Measurements from ENCODE around the gene CD99. TPM values are rescaled to one million over a fixed set of nuclear protein-coding genes. Genes with fewer than 3 reads are reported as not detected.

The CD99 gene
- total RNA-seq, 1 donor from 2014 or later, result 268 TPM

DNA sequence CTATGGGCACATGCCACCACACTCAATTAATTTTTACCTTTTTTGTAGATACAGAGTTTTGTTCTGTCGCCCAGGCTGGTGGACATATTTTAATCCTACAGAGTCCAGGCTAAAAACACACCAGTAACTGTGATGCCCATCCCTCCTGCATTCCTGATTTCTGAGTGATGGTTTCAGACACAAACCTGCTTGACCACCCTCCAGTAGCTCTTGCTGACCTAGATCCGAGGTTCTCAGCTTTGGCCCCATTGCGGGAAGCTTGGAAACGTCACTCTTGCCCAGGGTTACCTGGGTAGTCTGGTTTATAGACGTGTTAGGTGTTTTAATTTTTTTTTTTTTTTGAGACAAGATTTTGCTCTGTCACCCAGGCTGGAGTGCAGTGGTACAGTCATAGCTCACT lies 7.5 kb downstream of the CD99 start:
- DNase-seq (ENCODE audit: low spot score), result no peak

DNA sequence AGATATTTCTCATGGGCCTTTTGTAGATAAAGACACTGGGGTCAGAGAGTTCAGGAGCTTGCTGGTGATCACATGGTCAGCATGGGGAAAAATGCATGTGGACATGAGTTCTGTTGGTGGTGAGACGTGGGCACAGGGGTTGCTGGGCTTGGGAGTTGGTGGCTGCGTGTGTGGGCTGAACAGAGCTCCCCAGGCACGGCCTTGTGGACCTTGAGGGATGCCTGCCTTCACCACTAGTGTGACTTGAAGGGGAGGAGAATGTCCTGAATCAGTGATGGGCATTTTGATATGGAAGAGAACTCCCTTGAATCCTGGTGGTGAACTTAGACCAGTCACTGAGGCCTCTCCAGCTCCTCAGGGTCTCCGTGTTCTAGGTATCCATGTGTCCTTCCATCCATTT lies 8.9 kb downstream of the CD99 start:
- DNase-seq (ENCODE audit: low spot score), result no peak

- DNase-seq (ENCODE audit: low spot score), result no peak
Observed at GRCh38 chrX:2700405-2701320, 9.6 kb downstream of the CD99 start.

DNA sequence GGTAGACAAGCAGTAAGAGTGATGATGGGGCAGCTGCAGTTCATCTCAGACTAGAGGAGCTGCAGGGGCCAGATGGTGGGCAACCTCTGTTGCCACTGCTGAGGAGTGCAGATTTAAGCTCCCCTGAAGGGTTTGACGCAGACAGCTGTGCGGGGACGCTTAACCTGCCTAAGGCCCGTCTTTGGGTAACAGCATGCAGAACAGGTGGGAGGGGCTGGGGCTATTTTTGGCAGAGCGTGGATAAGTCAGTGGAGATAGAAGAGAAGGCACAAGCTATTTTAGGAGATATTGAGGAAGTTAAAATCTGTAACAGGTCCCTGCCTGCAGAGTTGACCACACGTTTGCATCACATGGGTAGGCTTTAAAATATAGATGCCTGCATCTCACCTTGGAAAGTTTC lies 10.5 kb downstream of the CD99 start:
- DNase-seq (ENCODE audit: low spot score), result no peak

DNA sequence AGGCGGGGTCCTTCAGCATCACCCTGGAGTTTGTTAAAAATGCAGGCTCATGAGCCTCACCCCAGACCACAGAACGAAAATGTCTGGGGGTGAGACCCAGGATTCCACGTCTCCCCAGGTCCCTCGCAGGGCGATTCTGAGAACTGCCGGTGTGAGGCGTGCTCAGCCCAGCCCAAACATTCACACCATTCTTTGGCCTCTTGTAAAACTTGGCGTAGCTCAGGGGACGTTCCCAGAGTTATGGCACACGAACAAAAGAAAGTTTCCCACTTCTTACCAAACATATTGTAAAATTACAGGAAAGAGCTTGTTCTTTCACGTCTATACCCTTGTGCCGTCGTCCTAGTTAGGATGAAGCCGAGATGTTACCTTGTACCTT lies 12.9 kb downstream of the CD99 start:
- no peak for DNase-seq (ENCODE audit: low spot score)

GRCh38 chrX:2705046-2705832 lies 14.1 kb downstream of the CD99 start:
- DNase-seq (ENCODE audit: low spot score), result no peak

GRCh38 chrX:2707334-2707760 lies 16.3 kb downstream of the CD99 start:
- peak; percentile 57 for DNase-seq (ENCODE audit: low spot score)

GRCh38 chrX:2708021-2708420 lies 16.9 kb downstream of the CD99 start:
- no peak for DNase-seq (ENCODE audit: low spot score)

DNA sequence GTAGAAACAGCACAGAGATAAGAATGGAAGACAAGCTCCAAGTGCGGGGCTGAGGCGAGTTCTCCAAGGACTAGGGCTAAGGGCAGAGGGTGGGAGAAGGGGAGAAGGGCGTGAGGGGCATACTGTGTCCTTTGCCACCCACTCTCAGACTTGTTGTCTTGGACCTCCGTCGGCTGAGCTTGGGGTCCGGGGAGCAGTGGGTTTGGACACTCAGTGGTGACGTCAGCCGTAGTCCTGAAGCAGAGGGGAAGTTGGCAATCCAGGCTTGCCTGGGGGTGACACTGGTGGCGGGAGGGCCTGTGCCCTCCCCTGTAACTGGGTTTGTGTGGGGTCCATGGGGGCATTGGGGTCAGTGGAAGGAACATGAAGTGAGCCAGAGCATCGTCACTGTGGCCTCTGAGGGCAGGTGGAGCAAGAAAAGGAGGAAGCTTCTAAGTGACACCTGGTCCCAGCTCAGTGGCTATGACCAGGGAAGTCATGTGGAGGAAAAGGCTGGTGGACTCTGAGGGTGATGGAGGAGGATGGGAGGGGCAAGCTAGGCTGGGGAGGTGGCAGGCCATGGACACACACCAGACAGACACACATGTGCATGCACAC lies 17.6 kb downstream of the CD99 start:
- no peak for DNase-seq (ENCODE audit: low spot score)

GRCh38 chrX:2709556-2709955 lies 18.5 kb downstream of the CD99 start:
- DNase-seq (ENCODE audit: low spot score), result no peak

DNA sequence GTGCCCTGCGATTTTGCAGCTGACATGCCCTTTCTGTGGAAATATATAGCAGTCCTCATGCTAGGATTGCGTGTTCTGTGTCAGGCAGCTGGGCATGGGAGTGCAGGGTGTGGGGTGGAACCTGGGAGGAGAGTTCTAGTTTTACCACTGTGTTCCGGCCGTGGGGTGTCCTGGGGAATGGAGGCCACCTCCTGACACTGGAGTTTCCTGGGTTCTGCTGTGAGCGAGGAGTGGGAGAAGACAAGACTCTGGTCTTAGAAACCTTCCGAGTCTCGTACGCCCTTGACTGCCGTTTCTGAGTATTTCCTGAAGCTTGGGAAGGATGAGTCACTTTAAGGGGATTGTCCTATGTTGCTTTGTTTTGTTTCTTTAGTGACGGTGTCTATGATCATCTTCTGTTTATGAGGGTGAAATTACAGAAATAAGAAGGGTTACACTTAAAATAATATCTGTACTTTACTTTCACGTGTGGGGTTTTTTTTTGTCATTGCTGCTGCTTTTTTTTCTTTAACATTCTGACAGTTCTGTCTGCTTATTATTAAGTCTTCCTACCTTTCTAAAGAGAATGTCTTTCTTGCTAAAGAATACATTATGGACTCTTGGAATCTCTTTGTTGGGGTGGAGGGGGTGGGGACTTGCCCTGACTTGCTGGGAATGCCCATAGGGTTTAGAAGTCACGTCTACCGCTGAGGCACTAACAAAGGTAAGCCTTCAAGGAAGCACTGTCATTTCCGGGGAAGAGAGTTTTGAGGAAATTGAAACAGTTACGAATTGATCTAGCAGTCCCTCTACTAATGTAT lies 19.1 kb downstream of the CD99 start:
- no peak for DNase-seq (ENCODE audit: low spot score)

GRCh38 chrX:2711441-2711840 lies 20.3 kb downstream of the CD99 start:
- no peak for DNase-seq (ENCODE audit: low spot score)

- no peak for DNase-seq (ENCODE audit: low spot score)
Observed at GRCh38 chrX:2712428-2712827, 21.3 kb downstream of the CD99 start.

- DNase-seq (ENCODE audit: low spot score), result no peak
Observed at GRCh38 chrX:2712890-2713840, 22.1 kb downstream of the CD99 start.

- no peak for DNase-seq (ENCODE audit: low spot score)
Observed at GRCh38 chrX:2714551-2714950, 23.5 kb downstream of the CD99 start.

- DNase-seq (ENCODE audit: low spot score), result no peak
Observed at GRCh38 chrX:2715066-2715600, 24.0 kb downstream of the CD99 start.

GRCh38 chrX:2717312-2717711 lies 26.2 kb downstream of the CD99 start:
- DNase-seq (ENCODE audit: low spot score), result no peak

- no peak for DNase-seq (ENCODE audit: low spot score)
Observed at GRCh38 chrX:2718821-2719220, 27.7 kb downstream of the CD99 start.

DNA sequence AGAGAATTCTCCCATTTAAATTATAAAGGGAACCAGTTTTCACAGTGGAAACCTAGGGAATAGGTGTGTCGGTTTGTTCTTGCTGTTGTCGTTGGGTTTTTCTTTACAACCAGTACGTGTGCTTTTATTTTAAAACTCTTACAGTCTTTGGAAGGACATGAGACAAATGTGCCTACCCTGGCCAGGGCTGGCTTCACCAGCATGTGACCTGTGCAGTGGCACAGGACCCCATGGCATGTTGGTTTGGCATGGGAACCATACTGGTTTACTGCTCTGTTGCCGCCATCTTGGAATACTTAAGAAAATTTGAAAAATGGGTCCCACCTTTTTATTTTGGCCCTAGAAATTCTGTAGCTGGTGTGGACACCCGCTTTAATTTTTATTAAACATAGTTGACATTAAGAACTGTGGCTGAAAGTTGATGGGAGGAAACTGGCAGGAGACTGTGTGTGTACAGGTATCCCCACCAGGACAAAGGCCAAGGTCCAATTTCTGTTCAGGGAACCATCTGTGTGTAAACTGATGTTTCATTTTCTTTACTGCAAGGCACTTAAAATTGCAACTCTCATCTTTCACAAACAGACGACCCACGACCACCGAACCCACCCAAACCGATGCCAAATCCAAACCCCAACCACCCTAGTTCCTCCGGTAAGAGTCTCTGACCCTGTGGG lies 28.8 kb downstream of the CD99 start:
- DNase-seq (ENCODE audit: low spot score), result no peak
